Measurements from ENCODE around the gene LRWD1. TPM values are rescaled to one million over a fixed set of nuclear protein-coding genes. Genes with fewer than 3 reads are reported as not detected.

LRWD1 gene
- total and polyA plus RNA-seq, 9 of the 15 experiments (the other 6 are each of a cell fraction or from before 2014, with no cell fraction given) = 0.61 to 66.0 (median 33.2) TPM

- TF ChIP-seq E2F8 (IDR thresholded peaks at IDR 0.05; ENCODE audit: low read depth, partially characterized antibody) (no peak), POLR2G (IDR thresholded peaks at IDR 0.05; ENCODE audit: low read depth, low read length) (peak; percentile 2; the same call in 1 of the 2 replicates), MYNN (IDR thresholded peaks at IDR 0.05) (no peak), MYNN (CRISPR knock-in tag; IDR thresholded peaks at IDR 0.05) (no peak), RNF219 (CRISPR knock-in tag; IDR thresholded peaks at IDR 0.05) (no peak), ZNF398 (CRISPR knock-in tag; IDR thresholded peaks at IDR 0.05) (no peak), PRMT5 (CRISPR knock-in tag; IDR thresholded peaks at IDR 0.05) (no peak), ZNF707 (CRISPR knock-in tag; conservative IDR thresholded peaks at IDR 0.05) (no peak), MEF2D (tag; conservative IDR thresholded peaks at IDR 0.05; ENCODE audit: low read depth) (no peak), RBM22 (IDR thresholded peaks at IDR 0.05; ENCODE audit: low read depth, low read length, poor library complexity, severe bottlenecking) (no peak), NFIC (IDR thresholded peaks at IDR 0.05) (peak; percentile 37; the same call in 1 of the 2 replicates)
These were observed 3.9 kb downstream of the LRWD1 start (continued) for GRCh38 chr7:102468478-102469350.

Measured in K562 (cell line).